CD4-positive, alpha-beta T cell treated with Interleukin-17A for 1 hour (primary cell): ENCODE data around the gene NEMP2.

ENCODE experiments used
- DNase-seq: peaks from one replicate; pipeline ENCODE4 v3.0.0-alpha.2; 2020

The NEMP2 gene

GRCh38 chr2:190553254-190553653 lies 18.7 kb upstream of the NEMP2 start:
- no peak for DNase-seq

- peak; percentile 47 for DNase-seq
Observed at GRCh38 chr2:190551928-190552327, 17.4 kb upstream of the NEMP2 start.

GRCh38 chr2:190550137-190550536 lies 15.6 kb upstream of the NEMP2 start:
- DNase-seq = no peak

DNA sequence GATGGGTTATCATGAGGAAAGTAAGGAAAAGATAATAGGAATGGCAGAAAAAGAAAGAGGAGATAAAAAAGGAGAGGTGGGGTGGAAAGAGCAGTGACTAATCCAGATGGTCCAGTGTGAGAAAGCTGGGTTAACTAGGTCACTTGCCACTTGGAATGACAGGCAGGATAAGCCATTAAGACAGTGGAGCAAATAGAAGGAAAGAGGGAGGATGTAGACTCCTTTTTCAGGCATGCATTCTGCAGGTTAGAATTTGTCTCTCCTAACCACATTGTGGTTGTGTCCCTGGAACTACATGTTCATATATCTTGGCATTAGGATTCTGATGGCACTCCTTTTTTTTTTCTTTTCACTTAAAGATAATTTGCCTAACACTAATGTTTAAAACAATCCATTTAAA lies 13.4 kb upstream of the NEMP2 start:
- DNase-seq = no peak

DNA sequence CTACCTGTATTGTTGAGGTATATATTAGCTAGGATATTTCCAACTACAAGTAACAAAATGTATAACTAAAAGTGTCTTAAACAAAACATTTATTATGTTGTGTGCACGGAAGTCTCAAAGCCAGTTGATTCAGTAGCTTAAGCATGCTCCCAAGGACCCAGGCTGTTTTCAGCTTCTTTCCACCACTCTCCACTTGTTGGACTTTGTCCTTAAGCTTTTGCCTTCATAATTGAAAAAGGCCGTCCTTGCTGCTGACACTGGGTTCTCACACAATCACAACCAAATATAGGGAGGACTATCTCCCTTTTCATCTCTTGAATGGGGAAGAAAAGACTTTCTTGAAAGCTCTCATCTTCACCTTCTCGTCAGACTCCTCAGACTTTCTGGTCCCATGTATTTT lies 12.2 kb upstream of the NEMP2 start:
- DNase-seq = no peak

DNA sequence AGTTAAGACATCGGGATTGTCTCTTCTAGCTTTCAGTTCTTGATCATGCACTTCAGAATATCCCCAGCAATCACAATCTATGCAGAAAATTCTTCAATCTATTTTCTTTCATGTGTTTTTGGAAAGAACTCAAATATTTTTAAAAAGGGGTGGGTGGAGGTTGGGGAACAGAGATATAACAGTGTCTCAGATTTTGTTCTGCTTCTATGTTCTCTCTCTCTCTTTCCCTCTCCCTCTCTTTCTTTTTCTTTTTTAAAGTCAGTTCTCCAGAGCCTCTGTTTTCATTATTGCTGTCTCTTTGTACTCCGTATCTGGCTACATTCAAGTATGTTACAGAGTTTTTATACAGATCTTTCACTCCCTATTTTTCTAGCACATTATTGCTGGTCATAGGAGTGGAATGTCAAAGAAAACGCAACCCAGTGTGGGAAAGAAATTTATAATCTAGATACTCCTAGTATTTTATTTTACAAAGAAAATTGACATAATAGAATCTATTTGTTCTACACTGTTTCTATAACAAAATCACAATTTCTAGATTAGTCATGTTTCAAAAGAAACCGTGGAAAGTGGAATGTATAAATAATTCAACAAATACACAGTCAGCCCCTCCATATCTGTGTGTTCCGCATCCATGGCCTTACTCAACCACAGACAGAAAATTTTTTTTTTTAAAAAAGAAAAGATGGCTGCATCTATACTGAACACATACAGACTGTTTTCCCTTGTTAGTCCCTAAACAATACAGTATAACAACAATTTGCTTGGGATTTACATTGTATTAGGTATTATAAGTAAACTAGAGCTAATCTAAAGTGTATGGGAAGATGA lies 11.2 kb upstream of the NEMP2 start:
- no peak for DNase-seq

DNA sequence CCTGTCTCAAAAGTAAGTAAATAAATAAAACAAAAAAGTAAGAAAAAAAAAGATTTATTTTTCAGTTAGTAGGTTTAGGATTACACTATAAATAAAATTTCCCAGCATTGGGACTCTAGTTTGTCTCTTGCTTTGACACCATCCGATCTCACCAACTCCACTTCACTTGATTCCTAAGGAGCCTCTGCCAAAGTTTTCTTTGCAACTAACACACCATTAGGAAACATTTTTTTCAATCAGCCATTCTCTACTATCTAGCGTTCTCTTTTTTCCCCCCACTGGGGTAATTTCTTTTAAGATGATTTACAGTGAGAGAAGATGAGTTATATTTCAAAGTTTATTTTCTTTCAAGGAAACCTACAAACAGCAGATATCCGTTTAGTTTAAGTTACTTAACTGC lies 10.6 kb upstream of the NEMP2 start:
- no peak for DNase-seq

- DNase-seq = no peak
Observed at GRCh38 chr2:190540048-190540447, 5.5 kb upstream of the NEMP2 start.

DNA sequence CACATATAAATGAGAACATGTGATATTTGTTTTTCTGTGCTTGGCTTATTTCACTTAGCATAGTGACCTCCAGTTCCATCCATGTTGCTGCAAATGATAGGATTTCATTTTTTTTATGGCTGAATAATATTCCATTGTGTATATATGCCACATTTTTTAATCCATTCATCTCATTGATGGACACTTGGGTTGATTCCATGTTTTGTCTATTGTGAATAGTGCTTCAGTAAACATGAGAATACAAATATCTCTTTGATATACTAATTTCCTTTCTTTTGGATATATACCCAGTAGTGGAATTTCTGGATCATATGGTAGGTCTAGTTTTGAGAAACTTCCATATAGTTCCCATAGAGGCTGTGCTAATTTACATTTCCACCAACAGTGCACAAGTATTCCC lies 3.7 kb upstream of the NEMP2 start:
- no peak for DNase-seq

DNA sequence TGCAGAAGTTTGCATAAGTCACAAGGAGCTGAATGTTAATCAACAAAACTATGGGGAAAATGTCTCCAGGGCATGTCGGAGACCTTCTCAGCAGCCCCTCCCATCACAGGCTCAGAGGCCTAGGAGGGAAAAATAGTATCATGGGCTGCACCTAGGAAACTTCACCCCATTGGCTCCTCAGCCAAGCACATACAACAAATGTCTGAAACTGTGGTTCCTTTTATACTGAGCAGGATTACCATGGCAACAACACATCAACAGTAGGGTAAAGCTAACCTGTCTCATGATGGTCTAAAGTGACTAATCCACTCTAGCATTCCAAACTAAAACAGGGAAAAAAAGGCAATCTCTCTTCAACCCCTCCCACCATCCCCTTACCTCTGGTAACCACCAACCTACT lies 3.2 kb upstream of the NEMP2 start:
- DNase-seq = peak; percentile 42

DNA sequence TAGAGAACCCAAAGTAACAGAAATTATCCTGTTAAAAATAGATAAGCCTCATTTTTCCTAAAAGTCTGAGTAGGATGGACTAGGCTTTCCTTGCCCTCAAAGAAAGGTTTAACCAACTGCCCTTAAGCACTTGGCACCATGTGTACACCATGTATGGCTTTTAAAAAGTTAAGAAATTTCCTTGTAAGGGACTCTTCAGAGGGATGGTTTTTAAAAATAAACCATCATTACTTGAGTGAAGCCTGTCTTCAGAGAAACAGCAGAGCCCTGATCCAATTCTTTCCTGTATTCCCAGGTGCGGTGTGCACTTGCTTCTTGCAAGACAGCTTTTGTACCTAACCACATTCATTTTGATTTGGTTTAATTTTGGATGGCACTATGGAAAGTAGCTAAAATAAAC lies 1.1 kb upstream of the NEMP2 start:
- no peak for DNase-seq

DNA sequence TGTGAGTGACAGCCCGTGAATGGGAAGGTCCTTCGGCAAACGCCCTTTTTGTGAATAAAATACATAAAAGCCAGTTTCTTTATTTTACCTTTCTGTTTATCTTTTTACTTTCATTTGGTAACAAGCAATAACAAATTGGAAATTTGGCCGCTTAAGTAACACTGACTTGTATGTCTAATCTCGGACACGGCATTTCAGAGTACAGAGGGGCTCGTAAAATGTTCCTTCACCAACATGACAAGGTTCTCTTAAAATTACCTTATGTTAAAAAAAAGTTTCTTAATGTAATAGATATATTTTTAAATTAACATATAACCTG lies 558 bp upstream of the NEMP2 start:
- DNase-seq = no peak

- DNase-seq = peak; percentile 73
Observed at GRCh38 chr2:190533968-190534309, 583 bp downstream of the NEMP2 start.

DNA sequence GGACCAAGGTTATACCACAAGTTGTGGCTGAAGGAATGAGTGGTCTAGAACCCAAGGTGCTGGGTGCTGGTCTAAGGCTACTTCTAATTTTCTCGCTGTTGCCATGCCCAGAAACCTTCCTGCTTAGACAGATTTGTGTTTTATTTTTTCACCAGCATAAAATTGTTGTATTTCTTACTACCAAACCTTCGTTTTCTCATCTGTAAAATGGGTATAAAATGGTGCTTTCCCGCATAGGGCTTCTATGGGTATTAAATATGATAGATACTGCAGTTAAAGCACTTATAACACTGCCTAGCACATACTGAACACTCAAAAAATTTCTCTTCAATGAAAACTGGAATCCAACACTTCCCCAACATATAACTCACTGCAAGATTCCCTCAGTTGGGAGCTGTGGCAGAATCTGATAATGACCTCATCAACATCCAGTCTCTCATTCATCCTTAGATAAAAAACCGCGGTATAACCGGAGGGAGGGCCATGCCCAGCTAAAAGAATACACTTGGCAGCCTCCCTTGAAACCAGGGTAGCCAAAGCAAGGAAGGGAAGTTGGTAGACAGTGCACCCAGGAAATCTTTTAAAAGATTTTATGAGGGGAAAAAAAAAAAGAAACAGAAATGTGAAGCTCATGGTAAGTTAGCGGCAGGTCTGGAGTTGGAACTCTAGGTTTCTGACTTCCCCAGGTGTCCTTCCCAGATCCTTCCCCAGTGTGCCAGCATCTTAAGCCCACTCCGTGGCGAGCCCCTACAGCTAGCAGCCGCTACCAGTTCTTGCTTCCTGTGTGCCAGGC lies 1.2 kb downstream of the NEMP2 start:
- no peak for DNase-seq

GRCh38 chr2:190532581-190532980 lies 1.9 kb downstream of the NEMP2 start:
- no peak for DNase-seq

GRCh38 chr2:190530248-190530900 lies 4.1 kb downstream of the NEMP2 start:
- DNase-seq = no peak

- DNase-seq = no peak
Observed at GRCh38 chr2:190529486-190530247, 4.9 kb downstream of the NEMP2 start.

- DNase-seq = no peak
Observed at GRCh38 chr2:190528521-190529001, 6.0 kb downstream of the NEMP2 start.

DNA sequence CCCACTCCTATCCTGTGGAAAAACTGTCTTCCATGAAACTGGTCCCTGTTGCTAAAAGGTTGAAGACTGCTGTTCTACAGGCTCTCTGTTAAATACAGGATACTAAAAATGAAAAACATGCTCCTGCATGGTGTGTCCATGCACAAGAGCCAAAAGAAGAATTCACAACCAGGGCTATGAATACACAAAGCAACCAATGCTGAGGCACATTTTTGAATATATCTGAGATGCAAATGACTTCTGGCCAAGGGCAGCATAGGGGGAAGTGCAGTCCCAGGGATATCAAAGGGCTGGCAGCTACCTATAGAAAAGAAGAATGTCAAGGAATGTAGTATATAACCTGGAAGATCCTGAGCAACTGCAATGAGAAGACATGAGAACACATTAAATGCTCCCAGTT lies 6.6 kb downstream of the NEMP2 start:
- DNase-seq = no peak

DNA sequence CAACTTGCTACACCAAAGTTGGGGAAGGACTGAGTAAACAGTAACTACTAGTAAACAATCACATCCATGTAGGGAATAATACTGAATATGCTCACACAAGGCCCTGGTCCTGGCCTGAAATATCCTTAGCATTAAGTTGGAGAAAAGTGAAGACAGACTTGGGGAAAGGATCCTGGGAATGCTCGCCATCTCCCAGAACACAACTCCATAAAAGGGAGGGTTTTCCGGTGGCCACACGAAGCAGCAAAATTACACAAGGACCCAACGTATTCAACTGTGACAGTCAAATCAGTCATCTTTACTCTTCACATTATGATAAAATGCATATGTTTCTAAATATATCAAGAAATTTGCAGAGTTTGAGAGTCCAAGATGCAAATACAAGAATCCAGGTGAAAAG lies 7.3 kb downstream of the NEMP2 start:
- DNase-seq = no peak

- no peak for DNase-seq
Observed at GRCh38 chr2:190526105-190526750, 8.3 kb downstream of the NEMP2 start.

GRCh38 chr2:190524928-190525327 lies 9.6 kb downstream of the NEMP2 start:
- DNase-seq = no peak
